Activated CD8-positive, alpha-beta memory T cell treated with anti-CD3 and anti-CD28 coated beads, Interleukin-2, amount 10 ng/mL, durations not matched to agents 7 days and 5 days (primary cell): ENCODE data around the gene OBI1. TPM values are rescaled to one million over a fixed set of nuclear protein-coding genes. Genes with fewer than 3 reads are reported as not detected.

Experiments
- ATAC-seq: fragments of 150-1000 bp; cut with Tn5 transposase; one replicate; pipeline ENCODE4 v1.10.0; 2021; ENCODE audit warnings: moderate library complexity
- CTCF ChIA-PET: fragments of 350-600 bp; sonication (Branson Sonifier 250); formaldehyde crosslinking; loops from one replicate; lab custom pipeline; 2021; ENCODE audit warnings: antibody characterized with exemption; lab: Charles Lee
- DNase-seq: peaks from one replicate; pipeline ENCODE4 v3.0.0-alpha.2; 2020
- H3K27ac Mint-ChIP-seq: one replicate; pipeline ENCODE4 v1.8.0; 2021; ENCODE audit warnings: mild to moderate bottlenecking, mixed read lengths
- H3K27me3 Mint-ChIP-seq: one replicate; pipeline ENCODE4 v1.8.0; 2021; ENCODE audit warnings: mixed read lengths
- H3K36me3 Mint-ChIP-seq: one replicate; pipeline ENCODE4 v1.8.0; 2021; ENCODE audit warnings: mild to moderate bottlenecking, mixed read lengths
- H3K4me1 Mint-ChIP-seq: one replicate; pipeline ENCODE4 v1.8.0; 2021; ENCODE audit warnings: mixed read lengths
- H3K4me3 Mint-ChIP-seq: one replicate; pipeline ENCODE4 v1.8.0; 2021; ENCODE audit warnings: mild to moderate bottlenecking, moderate library complexity, mixed read lengths
- H3K9me3 Mint-ChIP-seq: one replicate; pipeline ENCODE4 v1.8.0; 2022; ENCODE audit warnings: low read depth, mixed read lengths
- total RNA-seq, 2 experiments: library from RNA; stranded (reverse); gene quantifications; one replicate each; pipeline ENCODE4 v1.2.3, GENCODE V29; 2021

The OBI1 gene
- total RNA-seq, 2 experiments from 2014 or later: 18.1 to 21.1 TPM

GRCh38 chr13:78566631-78567030 lies 92.3 kb downstream of the OBI1 start:
- DNase-seq (no peak), ATAC-seq (no peak)
- CTCF ChIA-PET: no interaction called here
- Mint-ChIP-seq H3K27me3 (peaks cover 4% of the 10 kb centered on the region), H3K36me3 (no peaks in the 10 kb centered on the region), H3K27ac (no peak overlapping the region), H3K9me3 (no peaks in the 10 kb centered on the region), H3K4me1 (no peaks in the 10 kb centered on the region), H3K4me3 (no peak overlapping the region)

Other genes starting within 250 kb of the OBI1 start
- under 1 TPM; 0.18 to 0.23 TPM for gene POU4F1, start 55.6 kb downstream of the OBI1 start, total RNA-seq